SK-N-SH (cell line): ENCODE measurements around the gene SAE1. TPM values are rescaled to one million over a fixed set of nuclear protein-coding genes. Genes with fewer than 3 reads are reported as not detected.
A peak's percentile ranks its signal among the peaks of the same experiment; 100 is the strongest.

ENCODE experiments used
- CTCF ChIA-PET: fragments of 300-600, 350-600 bp; formaldehyde crosslinking; extraction: SDS; loops from one replicate; lab custom pipeline; 2021; lab: Yijun Ruan, JAX
- POLR2A ChIA-PET: fragments of 350-600 bp; sonication (Branson Sonifier 250); formaldehyde crosslinking; extraction: SDS; loops from one replicate; lab custom pipeline; 2020; ENCODE audit warnings: antibody characterized with exemption, inconsistent platforms; lab: Yijun Ruan, JAX
- DNase-seq: peaks from one replicate; pipeline ENCODE4 v3.0.0; 2012
- H2AFZ ChIP-seq: fragments of 200-600 bp; sonication (generic); 2 replicates; pipeline ENCODE4 v1.8.1; 2016; ENCODE audit warnings: antibody characterized with exemption, mild to moderate bottlenecking, low read depth
- H3F3A ChIP-seq: fragments of 200-600 bp; sonication (generic); replicated peaks from 2 replicates; pipeline ENCODE3; 2016; ENCODE audit warnings: antibody characterized with exemption, mild to moderate bottlenecking; ENCODE audit not compliant: insufficient read depth
- H3K27ac ChIP-seq, 2 experiments: fragments of 200-500 bp in 1 of 2; fragments of 200-600 bp in 1 of 2; sonication (Bioruptor generic) in 1 of 2; sonication (generic), shearing (Covaris generic) in 1 of 2; 2 replicates each; pipeline versions ENCODE4 v1.5.1 to v1.6.1; 2014 to 2016; ENCODE audit warnings: low read depth in 2 of 2, inconsistent platforms in 1 of 2, low read length in 1 of 2, mild to moderate bottlenecking in 1 of 2, mixed read lengths in 1 of 2
- H3K27me3 ChIP-seq: fragments of 200-600 bp; sonication (generic), shearing (Covaris generic); 2 replicates; pipeline ENCODE4 v1.6.1; 2016; ENCODE audit warnings: mixed run types; ENCODE audit not compliant: insufficient read depth
- H3K36me3 ChIP-seq, 2 experiments: fragments of 200-500 bp in 1 of 2; fragments of 200-600 bp in 1 of 2; sonication (Bioruptor generic) in 1 of 2; sonication (generic) in 1 of 2; replicated peaks in 1 of 2; 2 replicates each; pipeline versions ENCODE3 to v1.5.1; 2014 to 2016; ENCODE audit warnings: low read length in 1 of 2, mild to moderate bottlenecking in 1 of 2; ENCODE audit not compliant: insufficient read depth in 2 of 2, control insufficient read depth in 1 of 2
- H3K4me1 ChIP-seq, 2 experiments: fragments of 200-500 bp in 1 of 2; fragments of 200-600 bp in 1 of 2; sonication (Bioruptor generic) in 1 of 2; sonication (generic), shearing (Covaris generic) in 1 of 2; 2 replicates each; pipeline versions ENCODE4 v1.5.1 to v1.6.1; 2014 to 2016; ENCODE audit warnings: low read depth in 1 of 2, low read length in 1 of 2, mixed run types in 1 of 2; ENCODE audit not compliant: insufficient read depth in 2 of 2, control insufficient read depth in 1 of 2
- H3K4me2 ChIP-seq: fragments of 200-600 bp; sonication (generic), shearing (Covaris generic); 2 replicates; pipeline ENCODE4 v1.6.1; 2017; ENCODE audit warnings: mixed run types
- H3K4me3 ChIP-seq, 2 experiments: fragments of 200-500 bp in 1 of 2; fragments of 200-600 bp in 1 of 2; sonication (Bioruptor generic) in 1 of 2; sonication (generic), shearing (Covaris generic) in 1 of 2; 2 replicates each; pipeline versions ENCODE4 v1.5.1 to v1.8.1; 2014 to 2016; ENCODE audit warnings: low read depth in 2 of 2, inconsistent platforms in 1 of 2, low read length in 1 of 2, mild to moderate bottlenecking in 1 of 2, mixed read lengths in 1 of 2, moderate library complexity in 1 of 2
- H3K79me2 ChIP-seq: fragments of 200-600 bp; sonication (generic); 2 replicates; pipeline ENCODE4 v1.8.1; 2017; ENCODE audit warnings: mild to moderate bottlenecking; ENCODE audit not compliant: insufficient read depth
- H3K9ac ChIP-seq: fragments of 200-600 bp; sonication (generic); 2 replicates; pipeline ENCODE4 v1.6.1; 2017; ENCODE audit warnings: mixed run types
- H3K9me2 ChIP-seq: fragments of 200-600 bp; sonication (generic); 2 replicates; pipeline ENCODE4 v1.6.1; 2017; ENCODE audit warnings: mixed run types
- H3K9me3 ChIP-seq: fragments of 200-600 bp; sonication (generic); 2 replicates; pipeline ENCODE4 v1.6.1; 2017; ENCODE audit warnings: mixed run types, mild to moderate bottlenecking, moderate library complexity
- H4K20me1 ChIP-seq: fragments of 200-600 bp; sonication (generic); 2 replicates; pipeline ENCODE4 v1.6.1; 2017; ENCODE audit warnings: mild to moderate bottlenecking, mixed run types; ENCODE audit not compliant: insufficient read depth
- ELF1 ChIP-seq: IDR thresholded peaks from 2 replicates; pipeline ENCODE4 v1.4.0; 2012
- EP300 ChIP-seq, 2 experiments: IDR thresholded peaks; 2 replicates each; pipeline versions ENCODE4 v1.4.0 to v1.6.1; 2012; ENCODE audit warnings: borderline replicate concordance in 1 of 2, low read depth in 1 of 2, low read length in 1 of 2
- FOSL2 ChIP-seq: IDR thresholded peaks from 2 replicates; pipeline ENCODE4 v1.4.0; 2012; ENCODE audit warnings: low read depth, mild to moderate bottlenecking, moderate library complexity, borderline replicate concordance
- FOXJ3 ChIP-seq: sonication (generic); formaldehyde crosslinking; IDR thresholded peaks from 2 replicates; pipeline ENCODE4 v1.5.1; 2020; ENCODE audit warnings: mild to moderate bottlenecking, missing genetic modification reagents
- GABPA ChIP-seq: IDR thresholded peaks from 2 replicates; pipeline ENCODE4 v1.4.0; 2012; ENCODE audit warnings: low read depth, mild to moderate bottlenecking
- IRF3 ChIP-seq: fragments of 150-350 bp; IDR thresholded peaks from 2 replicates; pipeline ENCODE4 v1.6.1; 2016; ENCODE audit warnings: mild to moderate bottlenecking, low read depth, low read length
- JUND ChIP-seq: IDR thresholded peaks from 2 replicates; pipeline ENCODE4 v1.4.0; 2012
- MXI1 ChIP-seq: IDR thresholded peaks from 2 replicates; pipeline ENCODE4 v1.6.1; 2012; ENCODE audit warnings: mild to moderate bottlenecking, low read depth, low read length, improper control_type of control experiment
- NRF1 ChIP-seq: IDR thresholded peaks from 2 replicates; pipeline ENCODE4 v1.6.1; 2012; ENCODE audit warnings: low read depth, mild to moderate bottlenecking, low read length
- POLR2AphosphoS5 ChIP-seq: IDR thresholded peaks from 2 replicates; pipeline ENCODE4 v1.6.1; 2012; ENCODE audit warnings: low read depth, low read length
- RXRA ChIP-seq: IDR thresholded peaks from 2 replicates; pipeline ENCODE4 v1.4.0; 2012; ENCODE audit warnings: low read depth, mild to moderate bottlenecking, borderline replicate concordance
- SIN3A ChIP-seq: IDR thresholded peaks from 2 replicates; pipeline ENCODE4 v1.6.1; 2012; ENCODE audit warnings: low read depth, mild to moderate bottlenecking, low read length, moderate library complexity, borderline replicate concordance
- SMC3 ChIP-seq: IDR thresholded peaks from 2 replicates; pipeline ENCODE4 v1.6.1; 2012; ENCODE audit warnings: low read depth, low read length, improper control_type of control experiment
- TAF1 ChIP-seq: IDR thresholded peaks from 2 replicates; pipeline ENCODE4 v1.6.1; 2012; ENCODE audit warnings: low read depth, mild to moderate bottlenecking, low read length, moderate library complexity, borderline replicate concordance
- TEAD4 ChIP-seq: IDR thresholded peaks from 2 replicates; pipeline ENCODE4 v1.4.0; 2012; ENCODE audit warnings: mild to moderate bottlenecking, borderline replicate concordance; ENCODE audit not compliant: insufficient read depth
- WGBS: methylation state at CpG from one replicate; pipeline ENCODE4 v1.1.6; 2017; ENCODE audit warnings: low lambda C conversion rate; 5-methylcytosine and 5-hydroxymethylcytosine counted together
- polyA plus RNA-seq, 3 experiments: library from polyadenylated mRNA; depleted of rRNA; stranded (reverse); fragments of >200 nt; gene quantifications; 2 replicates each; pipeline ENCODE4 v1.2.3, GENCODE V29; 2012
- TF ChIP-seq, protein P1 (sequence below): fragments of 150-350 bp; IDR thresholded peaks from 2 replicates; pipeline ENCODE4 v1.6.1; 2017; ENCODE audit warnings: antibody characterized with exemption, low read length, low read depth, borderline replicate concordance
- TF ChIP-seq, protein P2 (sequence below): IDR thresholded peaks from 2 replicates; pipeline ENCODE4; 2012

Gene SAE1
- polyA plus RNA-seq, 1 of the 3 experiments (the other 2 are of a cell fraction) = 123 TPM

DNA sequence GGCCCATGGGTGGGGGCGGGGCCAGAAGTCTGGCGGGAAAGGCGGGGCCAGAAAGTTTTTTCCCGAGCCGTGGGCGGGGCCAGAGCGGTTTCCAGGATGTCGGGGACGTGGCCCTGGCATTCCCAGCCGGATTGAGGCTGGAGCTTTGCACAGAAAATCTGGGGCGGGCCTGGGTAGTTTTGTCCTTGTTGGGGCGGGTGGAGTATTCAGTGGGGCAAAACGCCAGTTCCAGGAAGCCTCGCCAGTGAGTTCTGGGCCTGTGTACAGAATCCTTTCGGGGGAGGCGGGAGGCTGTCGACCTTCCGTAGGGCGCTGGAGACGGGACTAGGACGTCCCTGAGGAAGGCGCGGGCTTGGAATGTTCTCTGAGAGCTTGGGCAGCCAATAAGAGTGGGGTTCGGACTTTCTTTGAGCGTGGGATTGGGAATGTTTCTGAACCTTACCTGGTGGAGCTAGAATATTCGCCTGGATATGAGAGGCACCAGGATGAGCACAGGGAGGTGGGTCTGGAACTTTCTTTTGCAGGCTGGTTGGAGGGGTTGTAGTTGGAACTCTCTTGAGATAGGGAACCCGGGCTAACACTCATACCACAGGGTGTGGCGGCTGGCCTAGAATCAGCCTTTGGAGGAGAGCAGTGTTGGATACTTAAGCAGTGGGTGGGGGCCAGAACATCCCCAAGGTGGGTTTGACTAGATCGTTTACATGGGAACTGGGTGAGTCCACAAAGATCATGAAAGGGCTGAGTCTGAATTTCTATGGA lies 127.0 kb downstream of the SAE1 start:
- Histone ChIP-seq H3K4me1 (peaks cover 9 to 13% of the 10 kb centered on the region in 2 experiments; a peak in 2 of 4 replicates), H3K36me3 (peaks cover 29 to 32% of the 10 kb centered on the region in 2 experiments), H3K27me3 (no peaks in the 10 kb centered on the region), H2AFZ (peak overlapping the region; percentile 39; the same call in 1 of the 2 replicates), H3F3A (peaks cover 16% of the 10 kb centered on the region), H3K79me2 (peaks cover 44% of the 10 kb centered on the region)
- CTCF ChIA-PET = interaction anchor here (0.7 to 6.4 kb wide), 4 partner anchors 10 to 27 kb away, joined by 3 to 51 read pairs (median 16); no protein-coding TSS in a partner anchor
- WGBS = 6% methylated on average over 21 of the region's 29 CpGs
- POLR2A ChIA-PET = interaction anchor here (0.8 to 2.6 kb wide), 6 partner anchors 13 to 626 kb away, joined by 3 to 18 read pairs (median 10); partner anchors contain the start of genes INAFM1 and ZC3H4
- TF ChIP-seq GABPA = 0 out of 2 replicates have a peak, but pooled peaks have one; percentile 19
- peak; percentile 52 for TF ChIP-seq POLR2AphosphoS5
- no peak for TF ChIP-seq FOSL2
- peak; percentile 35; the same call in 1 of the 2 replicates for TF ChIP-seq TAF1
- TF ChIP-seq TEAD4 = peak; percentile 37; the same call in 1 of the 2 replicates
- TF ChIP-seq, protein P1, sequence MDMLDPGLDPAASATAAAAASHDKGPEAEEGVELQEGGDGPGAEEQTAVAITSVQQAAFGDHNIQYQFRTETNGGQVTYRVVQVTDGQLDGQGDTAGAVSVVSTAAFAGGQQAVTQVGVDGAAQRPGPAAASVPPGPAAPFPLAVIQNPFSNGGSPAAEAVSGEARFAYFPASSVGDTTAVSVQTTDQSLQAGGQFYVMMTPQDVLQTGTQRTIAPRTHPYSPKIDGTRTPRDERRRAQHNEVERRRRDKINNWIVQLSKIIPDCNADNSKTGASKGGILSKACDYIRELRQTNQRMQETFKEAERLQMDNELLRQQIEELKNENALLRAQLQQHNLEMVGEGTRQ = no peak
- TF ChIP-seq, all 33 proteins: peak for 4
- no peaks in the 10 kb centered on the region for H3K9me3 ChIP-seq
- peak overlapping the region; percentile 70 for H3K9ac ChIP-seq
- H3K9me2 ChIP-seq = no peaks in the 10 kb centered on the region
- no peaks in the 10 kb centered on the region; the same call in 1 of the 2 replicates for H4K20me1 ChIP-seq
- H3K4me2 ChIP-seq = peak overlapping the region; percentile 88
- peak overlapping the region; percentile 57 to 68 for H3K4me3 ChIP-seq
- DNase-seq = no peak
- peak overlapping the region; percentile 81 to 94 for H3K27ac ChIP-seq

GRCh38 chr19:47258434-47258833 lies 127.8 kb downstream of the SAE1 start:
- DNase-seq = no peak
- no peak overlapping the region for H2AFZ ChIP-seq
- H3K4me1 ChIP-seq = peaks cover 9 to 13% of the 10 kb centered on the region in 2 experiments; a peak in 2 of 4 replicates
- H3K36me3 ChIP-seq = peaks cover 33 to 35% of the 10 kb centered on the region in 2 experiments
- peaks cover 50% of the 10 kb centered on the region for H3K79me2 ChIP-seq
- no peaks in the 10 kb centered on the region for H3K27me3 ChIP-seq
- H3K4me2 ChIP-seq = peak overlapping the region; percentile 88
- H4K20me1 ChIP-seq = no peaks in the 10 kb centered on the region; the same call in 1 of the 2 replicates
- H3K27ac ChIP-seq = peak overlapping the region in 1 of 2 experiments; percentile 94; a peak in 3 of 4 replicates
- no peaks in the 10 kb centered on the region for H3K9me2 ChIP-seq
- 93% methylated on average over 9 of the region's 9 CpGs for WGBS
- no peak for TF ChIP-seq SIN3A
- TF ChIP-seq EP300 (IDR thresholded peaks at IDR 0.05; ENCODE audit: borderline replicate concordance in 1 of 2, low read depth in 1 of 2, low read length in 1 of 2) = no peak
- TF ChIP-seq ELF1 = no peak
- TF ChIP-seq, protein P2, sequence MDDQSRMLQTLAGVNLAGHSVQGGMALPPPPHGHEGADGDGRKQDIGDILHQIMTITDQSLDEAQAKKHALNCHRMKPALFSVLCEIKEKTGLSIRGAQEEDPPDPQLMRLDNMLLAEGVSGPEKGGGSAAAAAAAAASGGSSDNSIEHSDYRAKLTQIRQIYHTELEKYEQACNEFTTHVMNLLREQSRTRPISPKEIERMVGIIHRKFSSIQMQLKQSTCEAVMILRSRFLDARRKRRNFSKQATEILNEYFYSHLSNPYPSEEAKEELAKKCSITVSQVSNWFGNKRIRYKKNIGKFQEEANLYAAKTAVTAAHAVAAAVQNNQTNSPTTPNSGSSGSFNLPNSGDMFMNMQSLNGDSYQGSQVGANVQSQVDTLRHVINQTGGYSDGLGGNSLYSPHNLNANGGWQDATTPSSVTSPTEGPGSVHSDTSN = no peak
- TF ChIP-seq TEAD4 = no peak
- TF ChIP-seq NRF1 = no peak
- TF ChIP-seq JUND = no peak
- no peak for TF ChIP-seq IRF3
- TF ChIP-seq MXI1 = no peak
- TF ChIP-seq, protein P1 = no peak
- no peak for TF ChIP-seq SMC3
- TF ChIP-seq FOXJ3 (CRISPR knock-in tag) = no peak
- no peak for TF ChIP-seq RXRA
- TF ChIP-seq, all 33 proteins: peak for 0
- H3K9me3 ChIP-seq = no peaks in the 10 kb centered on the region
- peaks cover 16% of the 10 kb centered on the region for H3F3A ChIP-seq
- H3K4me3 ChIP-seq = peak overlapping the region; percentile 57 to 68; a peak in 3 of 4 replicates
- ChIA-PET CTCF (no interaction called here), POLR2A (no interaction called here)
- peak overlapping the region; percentile 70 for H3K9ac ChIP-seq
